Natural killer cell (primary cell): ENCODE results near the gene LPAR3. TPM values are rescaled to one million over a fixed set of nuclear protein-coding genes. Genes with fewer than 3 reads are reported as not detected.
"Not testable (repeated sequence)": the region's sequence is repeated elsewhere in the genome, so short reads cannot be mapped to it uniquely, and the experiment has no call there.

Source experiments
- ATAC-seq, 3 donors: fragments of 150-1000 bp in 2 of 3; fragments of 200-7000 bp in 1 of 3; cut with Tn5 transposase; 1 replicate in 1 of 3; 2 replicates in 2 of 3; pipeline ENCODE4 v1.10.0; 2021; ENCODE audit warnings: mild to moderate bottlenecking in 2 of 3, moderate library complexity in 2 of 3
- DNase-seq, 2 donors: peaks; one replicate each; pipeline versions ENCODE4 v3.0.0 to v3.0.0-alpha.2; 2013 to 2021; ENCODE audit warnings: mixed read lengths in 1 of 2
- H3K27ac ChIP-seq: one replicate; pipeline ENCODE4 v1.5.1; 2013; ENCODE audit warnings: mild to moderate bottlenecking, low read length
- H3K27me3 ChIP-seq: one replicate; pipeline ENCODE4 v1.6.1; 2013; ENCODE audit warnings: low read length; ENCODE audit not compliant: control insufficient read depth, insufficient read depth
- H3K36me3 ChIP-seq: one replicate; pipeline ENCODE4 v1.6.1; 2013; ENCODE audit warnings: low read length; ENCODE audit not compliant: control insufficient read depth, insufficient read depth
- H3K4me1 ChIP-seq: one replicate; pipeline ENCODE4 v1.6.1; 2013; ENCODE audit warnings: low read length; ENCODE audit not compliant: control insufficient read depth, insufficient read depth
- H3K4me3 ChIP-seq: one replicate; pipeline ENCODE4 v1.5.1; 2013; ENCODE audit warnings: low read length
- H3K9me3 ChIP-seq: one replicate; pipeline ENCODE4 v1.6.1; 2013; ENCODE audit warnings: low read length; ENCODE audit not compliant: control insufficient read depth, insufficient read depth
- H3K27ac Mint-ChIP-seq, 2 donors: one replicate each; pipeline ENCODE4 v1.8.0; 2022; ENCODE audit warnings: mild to moderate bottlenecking in 2 of 2, mixed read lengths in 2 of 2, moderate library complexity in 1 of 2
- H3K27me3 Mint-ChIP-seq, 2 donors: one replicate each; pipeline ENCODE4 v1.8.0; 2022; ENCODE audit warnings: low read depth in 2 of 2, mixed read lengths in 2 of 2
- H3K36me3 Mint-ChIP-seq: one replicate; pipeline ENCODE4 v1.8.0; 2022; ENCODE audit warnings: mixed read lengths
- H3K4me1 Mint-ChIP-seq, 2 donors: one replicate each; pipeline ENCODE4 v1.8.0; 2022; ENCODE audit warnings: mixed read lengths in 2 of 2
- H3K4me3 Mint-ChIP-seq: one replicate; pipeline ENCODE4 v1.8.0; 2022; ENCODE audit warnings: mild to moderate bottlenecking, moderate library complexity, mixed read lengths
- H3K9me3 Mint-ChIP-seq, 2 donors: one replicate each; pipeline ENCODE4 v1.8.0; 2022; ENCODE audit warnings: mixed read lengths in 2 of 2
- WGBS: methylation state at CpG from one replicate; pipeline ENCODE4 v1.1.7; 2013; ENCODE audit warnings: missing lambda C conversion rate; ENCODE audit not compliant: insufficient coverage; 5-methylcytosine and 5-hydroxymethylcytosine counted together
- intact Hi-C: fragments of 100-400 bp; cut with micrococcal nuclease; formaldehyde crosslinking; loops from one replicate; pipeline ENCODE4 v1.14.2; 2022
- total RNA-seq, 4 donors: library from RNA; stranded (reverse); fragments of 120-200 nt in 1 of 4; gene quantifications; one replicate each; pipeline versions ENCODE4 v1.2.3 to v1.2.4, GENCODE V29; 2013 to 2022
- TF ChIP-seq, protein P1 (sequence below): fragments of 200-600 bp; IDR thresholded peaks from one replicate; pipeline ENCODE4 v1.8.0; 2022; ENCODE audit warnings: antibody characterized with exemption

The LPAR3 gene
- total RNA-seq, 3 donors from 2014 or later (not counting 1 experiment from before 2014, with no cell fraction given) = 0.48 to 0.64 TPM; not detected in 1

DNA sequence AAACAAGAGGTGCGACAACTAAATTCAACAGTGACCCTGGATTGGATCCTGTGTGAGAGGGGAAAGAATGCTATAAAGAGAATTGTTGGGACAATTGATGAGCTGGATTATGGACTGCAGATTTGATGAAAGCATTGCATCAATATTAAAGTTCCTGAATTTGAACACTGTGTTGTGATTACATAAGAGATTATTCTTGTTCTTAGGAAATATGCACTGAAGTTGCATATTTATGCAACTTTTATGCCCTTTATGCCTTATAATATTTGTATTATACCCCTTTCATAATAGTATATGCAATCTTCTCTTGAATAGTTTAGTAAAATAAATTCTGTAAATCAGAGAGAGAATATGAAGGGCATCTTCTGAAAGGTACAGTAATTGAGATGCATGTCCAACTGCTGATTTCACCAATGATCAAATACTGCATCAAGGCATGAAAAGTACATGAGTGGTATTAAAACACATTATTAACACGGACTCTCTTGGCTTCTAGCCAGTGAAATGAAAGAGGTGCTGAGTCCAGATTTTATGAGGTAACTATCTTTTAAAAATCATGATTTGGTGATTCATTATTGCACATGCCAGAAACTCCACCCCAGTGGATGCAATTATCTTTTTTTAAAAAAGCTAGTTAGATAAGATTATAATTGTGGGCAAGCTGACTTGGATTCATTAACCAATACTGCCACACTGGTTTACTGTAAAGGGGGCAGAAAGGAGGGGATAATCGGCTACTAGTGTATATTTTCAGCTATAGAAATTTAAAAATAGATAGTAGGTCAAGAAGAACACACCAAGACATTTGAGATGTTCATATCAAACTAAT lies 19.9 kb upstream of the LPAR3 start:
- Histone ChIP-seq H3K9me3 (no peaks in the 10 kb centered on the region), H3K36me3 (no peaks in the 10 kb centered on the region), H3K27me3 (no peaks in the 10 kb centered on the region), H3K27ac (no peak overlapping the region), H3K4me3 (no peak overlapping the region), H3K4me1 (no peaks in the 10 kb centered on the region)
- intact Hi-C loops = no loop called here
- H3K27me3 Mint-ChIP-seq = peaks cover 11 to 20% of the 10 kb centered on the region in 2 donors
- WGBS = 98% methylated on average over 2 of the region's 3 CpGs
- no peak overlapping the region for H3K27ac Mint-ChIP-seq
- DNase-seq = no peak
- no peaks in the 10 kb centered on the region for H3K9me3 Mint-ChIP-seq
- no peaks in the 10 kb centered on the region for H3K36me3 Mint-ChIP-seq
- no peak for ATAC-seq
- TF ChIP-seq, protein P1, sequence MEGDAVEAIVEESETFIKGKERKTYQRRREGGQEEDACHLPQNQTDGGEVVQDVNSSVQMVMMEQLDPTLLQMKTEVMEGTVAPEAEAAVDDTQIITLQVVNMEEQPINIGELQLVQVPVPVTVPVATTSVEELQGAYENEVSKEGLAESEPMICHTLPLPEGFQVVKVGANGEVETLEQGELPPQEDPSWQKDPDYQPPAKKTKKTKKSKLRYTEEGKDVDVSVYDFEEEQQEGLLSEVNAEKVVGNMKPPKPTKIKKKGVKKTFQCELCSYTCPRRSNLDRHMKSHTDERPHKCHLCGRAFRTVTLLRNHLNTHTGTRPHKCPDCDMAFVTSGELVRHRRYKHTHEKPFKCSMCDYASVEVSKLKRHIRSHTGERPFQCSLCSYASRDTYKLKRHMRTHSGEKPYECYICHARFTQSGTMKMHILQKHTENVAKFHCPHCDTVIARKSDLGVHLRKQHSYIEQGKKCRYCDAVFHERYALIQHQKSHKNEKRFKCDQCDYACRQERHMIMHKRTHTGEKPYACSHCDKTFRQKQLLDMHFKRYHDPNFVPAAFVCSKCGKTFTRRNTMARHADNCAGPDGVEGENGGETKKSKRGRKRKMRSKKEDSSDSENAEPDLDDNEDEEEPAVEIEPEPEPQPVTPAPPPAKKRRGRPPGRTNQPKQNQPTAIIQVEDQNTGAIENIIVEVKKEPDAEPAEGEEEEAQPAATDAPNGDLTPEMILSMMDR = no peak
- no peaks in the 10 kb centered on the region for H3K4me1 Mint-ChIP-seq
- no peak overlapping the region for H3K4me3 Mint-ChIP-seq

GRCh38 chr1:84908746-84909464 lies 15.9 kb upstream of the LPAR3 start:
- H3K9me3 ChIP-seq, ATAC-seq, H3K27me3 ChIP-seq, H3K4me3 ChIP-seq, H3K9me3 Mint-ChIP-seq, H3K4me1 ChIP-seq, intact Hi-C loops, H3K36me3 ChIP-seq, DNase-seq, H3K4me1 Mint-ChIP-seq, H3K4me3 Mint-ChIP-seq, H3K36me3 Mint-ChIP-seq, H3K27ac ChIP-seq, H3K27ac Mint-ChIP-seq: not testable (repeated sequence)
- 96% methylated on average over 2 of the region's 4 CpGs for WGBS
- peaks cover 18 to 28% of the 10 kb centered on the region in 2 donors for H3K27me3 Mint-ChIP-seq

DNA sequence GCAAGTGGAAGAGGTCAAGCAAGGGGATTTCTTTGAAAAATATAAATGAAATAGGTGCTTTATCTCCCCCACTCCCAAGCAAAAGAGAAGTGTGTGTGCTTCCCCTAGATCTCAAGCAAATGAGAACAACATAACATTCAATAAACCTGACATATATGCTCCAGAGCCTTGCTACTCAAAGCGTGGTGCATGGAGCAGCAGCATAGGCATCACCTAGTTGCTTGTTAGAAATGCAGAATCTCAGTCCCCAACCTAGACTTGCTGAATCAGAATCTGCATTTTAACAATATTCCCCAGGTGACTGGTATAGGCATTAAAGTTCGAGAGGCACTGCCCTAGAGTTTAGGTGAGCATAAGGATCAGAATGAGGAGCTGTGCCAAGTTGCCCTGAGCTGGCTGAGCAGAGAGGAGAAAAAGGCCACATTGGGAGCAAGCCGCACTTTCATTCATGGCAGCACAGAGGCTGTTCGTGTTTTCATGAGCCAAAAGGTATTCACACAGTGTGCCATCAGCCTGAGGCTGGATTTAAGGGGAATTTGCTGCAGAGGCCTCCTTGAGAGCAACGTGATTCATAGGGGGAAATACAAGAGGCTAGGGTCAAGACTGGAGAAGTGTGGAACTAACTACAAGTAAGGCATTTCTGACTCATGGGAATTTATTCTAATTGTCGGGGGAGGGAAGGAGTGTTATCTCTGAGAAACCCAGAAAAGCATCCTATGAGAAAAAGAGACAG lies 14.3 kb upstream of the LPAR3 start:
- H3K9me3 ChIP-seq = peaks cover 5% of the 10 kb centered on the region
- Mint-ChIP-seq H3K27ac (no peak overlapping the region), H3K36me3 (peaks cover 2% of the 10 kb centered on the region), H3K9me3 (peaks cover under 1 to 1% of the 10 kb centered on the region in 2 donors), H3K4me1 (no peaks in the 10 kb centered on the region), H3K27me3 (peaks cover 18 to 31% of the 10 kb centered on the region in 2 donors), H3K4me3 (no peak overlapping the region)
- TF ChIP-seq, protein P1 = no peak
- H3K36me3 ChIP-seq = no peaks in the 10 kb centered on the region
- H3K27me3 ChIP-seq = no peaks in the 10 kb centered on the region
- H3K27ac ChIP-seq = no peak overlapping the region
- no peak overlapping the region for H3K4me3 ChIP-seq
- ATAC-seq (no peak), DNase-seq (no peak)
- H3K4me1 ChIP-seq = no peaks in the 10 kb centered on the region
- 92% methylated on average over 6 of the region's 6 CpGs for WGBS
- intact Hi-C loops = no loop called here

DNA sequence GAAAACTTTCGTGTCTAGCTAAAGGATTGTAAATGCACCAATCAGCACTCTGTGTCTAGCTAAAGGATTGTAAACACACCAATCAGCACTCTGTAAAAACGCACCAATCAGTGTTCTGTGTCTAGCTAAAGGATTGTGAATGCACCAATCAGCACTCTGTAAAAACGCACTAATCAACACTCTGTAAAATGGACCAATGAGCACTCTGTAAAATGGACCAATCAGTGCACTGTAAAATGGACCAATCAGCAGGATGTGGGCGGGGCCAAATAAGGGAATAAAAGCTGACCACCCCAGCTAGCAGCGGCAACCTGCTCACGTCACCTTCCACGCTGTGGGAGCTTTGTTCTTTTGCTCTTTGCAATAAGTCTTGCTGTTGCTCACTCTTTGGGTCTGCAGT lies 9.7 kb upstream of the LPAR3 start:
- H3K9me3 Mint-ChIP-seq, H3K4me1 Mint-ChIP-seq, H3K27ac ChIP-seq, H3K36me3 Mint-ChIP-seq, intact Hi-C loops, H3K4me3 ChIP-seq, H3K36me3 ChIP-seq, DNase-seq, H3K4me1 ChIP-seq, H3K27me3 ChIP-seq, H3K27ac Mint-ChIP-seq, ATAC-seq, H3K9me3 ChIP-seq, H3K4me3 Mint-ChIP-seq: not testable (repeated sequence)
- WGBS = 84% methylated on average over 7 of the region's 7 CpGs
- peaks cover 15 to 29% of the 10 kb centered on the region in 2 donors for H3K27me3 Mint-ChIP-seq
